ENCODE results near the gene CLCN1.

The CLCN1 gene

GRCh38 chr7:143395187-143396149 is 79.6 kb downstream of the CLCN1 start:
- Histone ChIP-seq H3K27me3 (replicated peaks; ENCODE audit: control insufficient read depth, insufficient read depth, low read length) (no peaks in the 10 kb centered on the region), H3K36me3 (ENCODE audit: control insufficient read depth, insufficient read depth, low read length, severe bottlenecking) (peaks cover 5% of the 10 kb centered on the region), H3K9ac (ENCODE audit: low read length) (no peak overlapping the region), H3K9me3 (ENCODE audit: control insufficient read depth, low read length) (no peaks in the 10 kb centered on the region), H3K4me3 (ENCODE audit: low read length) (no peak overlapping the region), H3K4me1 (ENCODE audit: control insufficient read depth, insufficient read depth, low read length) (peaks cover 58% of the 10 kb centered on the region)
- DNase-seq (ENCODE audit: low read depth), result no peak

- H3K9me3 ChIP-seq (ENCODE audit: control insufficient read depth, low read length), result no peaks in the 10 kb centered on the region
- peak overlapping the region; percentile 25 for H3K9ac ChIP-seq (ENCODE audit: low read length)
- H3K27me3 ChIP-seq (replicated peaks; ENCODE audit: control insufficient read depth, insufficient read depth, low read length), result no peaks in the 10 kb centered on the region
- no peak for DNase-seq (ENCODE audit: low read depth)
- no peak overlapping the region for H3K4me3 ChIP-seq (ENCODE audit: low read length)
- H3K36me3 ChIP-seq (ENCODE audit: control insufficient read depth, insufficient read depth, low read length, severe bottlenecking), result no peaks in the 10 kb centered on the region
- H3K4me1 ChIP-seq (ENCODE audit: control insufficient read depth, insufficient read depth, low read length), result peaks cover 51% of the 10 kb centered on the region
Measured at GRCh38 chr7:143396182-143396581, 80.3 kb downstream of the CLCN1 start.

- H3K27me3 ChIP-seq (replicated peaks; ENCODE audit: control insufficient read depth, insufficient read depth, low read length), result no peaks in the 10 kb centered on the region
- no peak for DNase-seq (ENCODE audit: low read depth)
- no peaks in the 10 kb centered on the region for H3K36me3 ChIP-seq (ENCODE audit: control insufficient read depth, insufficient read depth, low read length, severe bottlenecking)
Measured at GRCh38 chr7:143396625-143397556, 81.0 kb downstream of the CLCN1 start.

GRCh38 chr7:143397710-143398530 is 82.0 kb downstream of the CLCN1 start:
- H3K36me3 ChIP-seq (ENCODE audit: control insufficient read depth, insufficient read depth, low read length, severe bottlenecking), result no peaks in the 10 kb centered on the region
- DNase-seq (ENCODE audit: low read depth), result no peak
- no peak overlapping the region for H3K4me3 ChIP-seq (ENCODE audit: low read length)

More at GRCh38 chr7:143396625-143397556, 81.0 kb downstream of the CLCN1 start:
- H3K9ac ChIP-seq (ENCODE audit: low read length), result peak overlapping the region; percentile 26
- peaks cover 44% of the 10 kb centered on the region for H3K4me1 ChIP-seq (ENCODE audit: control insufficient read depth, insufficient read depth, low read length)
- no peak overlapping the region for H3K4me3 ChIP-seq (ENCODE audit: low read length)
- H3K9me3 ChIP-seq (ENCODE audit: control insufficient read depth, low read length), result no peaks in the 10 kb centered on the region

GRCh38 chr7:143398616-143399015 is 82.7 kb downstream of the CLCN1 start:
- H3K4me1 ChIP-seq (ENCODE audit: control insufficient read depth, insufficient read depth, low read length), result peaks cover 27% of the 10 kb centered on the region
- H3K36me3 ChIP-seq (ENCODE audit: control insufficient read depth, insufficient read depth, low read length, severe bottlenecking), result no peaks in the 10 kb centered on the region
- H3K9me3 ChIP-seq (ENCODE audit: control insufficient read depth, low read length), result no peaks in the 10 kb centered on the region
- no peak overlapping the region for H3K9ac ChIP-seq (ENCODE audit: low read length)
- no peak for DNase-seq (ENCODE audit: low read depth)
- no peak overlapping the region for H3K4me3 ChIP-seq (ENCODE audit: low read length)
- H3K27me3 ChIP-seq (replicated peaks; ENCODE audit: control insufficient read depth, insufficient read depth, low read length), result no peaks in the 10 kb centered on the region

More at GRCh38 chr7:143397710-143398530, 82.0 kb downstream of the CLCN1 start:
- Histone ChIP-seq H3K9ac (ENCODE audit: low read length) (no peak overlapping the region), H3K4me1 (ENCODE audit: control insufficient read depth, insufficient read depth, low read length) (peaks cover 34% of the 10 kb centered on the region), H3K27me3 (replicated peaks; ENCODE audit: control insufficient read depth, insufficient read depth, low read length) (no peaks in the 10 kb centered on the region), H3K9me3 (ENCODE audit: control insufficient read depth, low read length) (no peaks in the 10 kb centered on the region)

GRCh38 chr7:143399151-143399550 is 83.2 kb downstream of the CLCN1 start:
- no peak for DNase-seq (ENCODE audit: low read depth)
- Histone ChIP-seq H3K27me3 (replicated peaks; ENCODE audit: control insufficient read depth, insufficient read depth, low read length) (no peaks in the 10 kb centered on the region), H3K36me3 (ENCODE audit: control insufficient read depth, insufficient read depth, low read length, severe bottlenecking) (no peaks in the 10 kb centered on the region), H3K9me3 (ENCODE audit: control insufficient read depth, low read length) (no peaks in the 10 kb centered on the region), H3K4me3 (ENCODE audit: low read length) (no peak overlapping the region), H3K9ac (ENCODE audit: low read length) (no peak overlapping the region), H3K4me1 (ENCODE audit: control insufficient read depth, insufficient read depth, low read length) (peaks cover 25% of the 10 kb centered on the region)

- H3K27me3 ChIP-seq (replicated peaks; ENCODE audit: control insufficient read depth, insufficient read depth, low read length), result no peaks in the 10 kb centered on the region
- no peaks in the 10 kb centered on the region for H3K36me3 ChIP-seq (ENCODE audit: control insufficient read depth, insufficient read depth, low read length, severe bottlenecking)
- no peak overlapping the region for H3K4me3 ChIP-seq (ENCODE audit: low read length)
- H3K4me1 ChIP-seq (ENCODE audit: control insufficient read depth, insufficient read depth, low read length), result peaks cover 25% of the 10 kb centered on the region
- H3K9me3 ChIP-seq (ENCODE audit: control insufficient read depth, low read length), result no peaks in the 10 kb centered on the region
- H3K9ac ChIP-seq (ENCODE audit: low read length), result no peak overlapping the region
- no peak for DNase-seq (ENCODE audit: low read depth)
Measured at GRCh38 chr7:143399642-143400041, 83.7 kb downstream of the CLCN1 start.

- no peak overlapping the region for H3K9ac ChIP-seq (ENCODE audit: low read length)
- no peaks in the 10 kb centered on the region for H3K27me3 ChIP-seq (replicated peaks; ENCODE audit: control insufficient read depth, insufficient read depth, low read length)
- no peaks in the 10 kb centered on the region for H3K9me3 ChIP-seq (ENCODE audit: control insufficient read depth, low read length)
- DNase-seq (ENCODE audit: low read depth), result no peak
- peaks cover 16% of the 10 kb centered on the region for H3K4me1 ChIP-seq (ENCODE audit: control insufficient read depth, insufficient read depth, low read length)
- H3K36me3 ChIP-seq (ENCODE audit: control insufficient read depth, insufficient read depth, low read length, severe bottlenecking), result no peaks in the 10 kb centered on the region
- no peak overlapping the region for H3K4me3 ChIP-seq (ENCODE audit: low read length)
Measured at GRCh38 chr7:143401265-143401664, 85.4 kb downstream of the CLCN1 start.
